Measurements from ENCODE around the gene WDFY4. TPM values are rescaled to one million over a fixed set of nuclear protein-coding genes. Genes with fewer than 3 reads are reported as not detected.
A peak's percentile ranks its signal among the peaks of the same experiment; 100 is the strongest.

WDFY4 gene
- total and polyA plus RNA-seq, 2 experiments from 2014 or later, result not detected

GRCh38 chr10:48653944-48654698, 30.6 kb upstream of the WDFY4 start:
- Histone ChIP-seq H3K4me2 (ENCODE audit: unreplicated experiment) (peak overlapping the region; percentile 76), H3K4me3 (no peak overlapping the region; the same call in 1 of the 2 replicates), H3K9me2 (ENCODE audit: insufficient read depth) (no peaks in the 10 kb centered on the region), H3K36me3 (ENCODE audit: low read depth) (no peaks in the 10 kb centered on the region), H3K4me1 (ENCODE audit: insufficient read depth) (peaks cover 11% of the 10 kb centered on the region; the same call in 1 of the 2 replicates), H4K20me1 (ENCODE audit: insufficient read depth) (no peaks in the 10 kb centered on the region), H2AFZ (no peak overlapping the region), H3K9ac (no peak overlapping the region), H3K79me2 (ENCODE audit: insufficient read depth) (peaks cover 33% of the 10 kb centered on the region), H3K27ac (no peak overlapping the region), H3F3A (ENCODE audit: insufficient read depth) (no peaks in the 10 kb centered on the region; the same call in 1 of the 2 replicates), H3K27me3 (replicated peaks; ENCODE audit: insufficient read depth) (no peaks in the 10 kb centered on the region), H3K9me3 (ENCODE audit: low read depth) (no peaks in the 10 kb centered on the region)
- in situ Hi-C loops (cut with MboI), result loop anchor here (5.0 to 25.0 kb wide), 3 partner anchors 102 to 508 kb away; no protein-coding TSS in a partner anchor
- DNase-seq, result no peak
- no peak for TF ChIP-seq EZH2 (IDR thresholded peaks at IDR 0.05; ENCODE audit: insufficient read depth, poor library complexity, severe bottlenecking)
- TF ChIP-seq EZH2phosphoT487 (IDR thresholded peaks at IDR 0.05; ENCODE audit: insufficient read depth, low read depth), result no peak
- 94 to 97% methylated on average over 4 of the region's 4 CpGs for WGBS, 2 experiments (ENCODE audit: low coverage in 1 of 2, low lambda C conversion rate in 2 of 2, missing lambda C conversion rate in 2 of 2)

GRCh38 chr10:48655411-48656240, 29.0 kb upstream of the WDFY4 start:
- peak overlapping the region; percentile 87 for H3K9ac ChIP-seq
- no peaks in the 10 kb centered on the region for H3F3A ChIP-seq (ENCODE audit: insufficient read depth)
- H3K36me3 ChIP-seq (ENCODE audit: low read depth), result no peaks in the 10 kb centered on the region
- H3K4me1 ChIP-seq (ENCODE audit: insufficient read depth), result peaks cover 11% of the 10 kb centered on the region; the same call in 1 of the 2 replicates
- H3K27me3 ChIP-seq (replicated peaks; ENCODE audit: insufficient read depth), result no peaks in the 10 kb centered on the region
- H3K9me3 ChIP-seq (ENCODE audit: low read depth), result no peaks in the 10 kb centered on the region
- H3K79me2 ChIP-seq (ENCODE audit: insufficient read depth), result peaks cover 26% of the 10 kb centered on the region
- DNase-seq, result peak; percentile 94
- no peaks in the 10 kb centered on the region for H4K20me1 ChIP-seq (ENCODE audit: insufficient read depth)
- H3K27ac ChIP-seq, result peak overlapping the region; percentile 73
- H3K4me2 ChIP-seq (ENCODE audit: unreplicated experiment), result peak overlapping the region; percentile 76
- peak overlapping the region; percentile 74 for H3K4me3 ChIP-seq
- 0 to 1% methylated on average over 44 to 47 of the region's 55 CpGs for WGBS, 2 experiments (ENCODE audit: low coverage in 1 of 2, low lambda C conversion rate in 2 of 2, missing lambda C conversion rate in 2 of 2)
- in situ Hi-C loops (cut with MboI), result loop anchor here (10.0 to 25.0 kb wide), 2 partner anchors 291 to 507 kb away; no protein-coding TSS in a partner anchor
- H3K9me2 ChIP-seq (ENCODE audit: insufficient read depth), result no peaks in the 10 kb centered on the region
- peak overlapping the region; percentile 72 for H2AFZ ChIP-seq
- TF ChIP-seq EZH2phosphoT487 (IDR thresholded peaks at IDR 0.05; ENCODE audit: insufficient read depth, low read depth) (no peak), EZH2 (IDR thresholded peaks at IDR 0.05; ENCODE audit: insufficient read depth, poor library complexity, severe bottlenecking) (no peak)

- no peak for TF ChIP-seq EZH2phosphoT487 (IDR thresholded peaks at IDR 0.05; ENCODE audit: insufficient read depth, low read depth)
- TF ChIP-seq EZH2 (IDR thresholded peaks at IDR 0.05; ENCODE audit: insufficient read depth, poor library complexity, severe bottlenecking), result no peak
- peak overlapping the region; percentile 95 for H2AFZ ChIP-seq
- peak overlapping the region; percentile 87 for H3K9ac ChIP-seq
- no peaks in the 10 kb centered on the region for H3K9me3 ChIP-seq (ENCODE audit: low read depth)
- peak overlapping the region; percentile 88 for H3K4me2 ChIP-seq (ENCODE audit: unreplicated experiment)
- peak overlapping the region; percentile 74 for H3K4me3 ChIP-seq
- H3K36me3 ChIP-seq (ENCODE audit: low read depth), result no peaks in the 10 kb centered on the region
- WGBS, 2 experiments (ENCODE audit: low coverage in 1 of 2, low lambda C conversion rate in 2 of 2, missing lambda C conversion rate in 2 of 2), result 4% methylated on average over 20 to 39 of the region's 46 CpGs
- H3K27me3 ChIP-seq (replicated peaks; ENCODE audit: insufficient read depth), result 0 out of 2 replicates have a peak, but pooled peaks cover 4% of the 10 kb centered on the region
- DNase-seq, result peak; percentile 94
- in situ Hi-C loops (cut with MboI), result loop anchor here (10.0 to 25.0 kb wide), 2 partner anchors 292 to 506 kb away; no protein-coding TSS in a partner anchor
- H3K4me1 ChIP-seq (ENCODE audit: insufficient read depth), result peaks cover 11% of the 10 kb centered on the region; the same call in 1 of the 2 replicates
- H3K27ac ChIP-seq, result peak overlapping the region; percentile 73
- H3K9me2 ChIP-seq (ENCODE audit: insufficient read depth), result no peaks in the 10 kb centered on the region
- no peaks in the 10 kb centered on the region for H4K20me1 ChIP-seq (ENCODE audit: insufficient read depth)
- H3K79me2 ChIP-seq (ENCODE audit: insufficient read depth), result peaks cover 18% of the 10 kb centered on the region
- no peaks in the 10 kb centered on the region for H3F3A ChIP-seq (ENCODE audit: insufficient read depth)
Observed at GRCh38 chr10:48656241-48656913, 28.3 kb upstream of the WDFY4 start.
